ENCODE measurements around the gene GCN1. TPM values are rescaled to one million over a fixed set of nuclear protein-coding genes. Genes with fewer than 3 reads are reported as not detected.

The GCN1 gene
- 19.7 TPM for polyA plus RNA-seq (2013, experiment 1 of 2)
- polyA plus RNA-seq (2013, experiment 2 of 2) = 17.3 TPM

GRCh38 chr12:120194534-120195395, at the start of gene GCN1:
Gene GCN1 (minus strand): TSS chr12:120194715. CDS start chr12:120194697, 18 bp downstream.
- Histone ChIP-seq H3K27me3 (ENCODE audit: control insufficient read depth in 1 of 2, insufficient read depth in 1 of 2, low read length in 2 of 2) (no peaks in the 10 kb centered on the region), H4K8ac (ENCODE audit: low read length) (peak within 1 kb of the TSS; percentile 92), H3K36me3 (ENCODE audit: control insufficient read depth in 1 of 2, insufficient read depth in 2 of 2, low read depth in 1 of 2, low read length in 2 of 2) (peaks cover 39 to 64% of the 10 kb centered on the region in 2 experiments), H3K9me3 (ENCODE audit: control insufficient read depth, low read length) (no peaks in the 10 kb centered on the region), H3K14ac (ENCODE audit: low read length in 2 of 2) (peak within 1 kb of the TSS in 1 of 2 experiments; percentile 99), H4K91ac (ENCODE audit: low read length) (peak within 1 kb of the TSS; percentile 89), H2BK120ac (ENCODE audit: low read depth, low read length) (peak within 1 kb of the TSS; percentile 74), H2BK12ac (ENCODE audit: low read length in 2 of 2) (peak within 1 kb of the TSS in 1 of 2 experiments; percentile 21), H3K4me1 (ENCODE audit: control insufficient read depth, insufficient read depth, low read depth, low read length) (peaks cover 29% of the 10 kb centered on the region), H2AFZ (ENCODE audit: low read depth, low read length) (peak within 1 kb of the TSS; percentile 95), H3K4ac (ENCODE audit: low read depth in 1 of 2, low read length in 2 of 2) (peak within 1 kb of the TSS; percentile 27 to 99), H3K27ac (ENCODE audit: low read length, poor library complexity, severe bottlenecking) (peak within 1 kb of the TSS; percentile 76), H2AK5ac (ENCODE audit: low read length, severe bottlenecking) (peak within 1 kb of the TSS; percentile 79), H3K4me2 (ENCODE audit: low read length, poor library complexity, severe bottlenecking) (peak within 1 kb of the TSS; percentile 72), H2BK5ac (ENCODE audit: low read depth, low read length, poor library complexity, severe bottlenecking) (peak within 1 kb of the TSS; percentile 69), H3K18ac (ENCODE audit: low read depth in 1 of 2, low read length in 2 of 2) (peak within 1 kb of the TSS; percentile 94 to 98), H3K9ac (ENCODE audit: low read length) (peak within 1 kb of the TSS; percentile 99), H3K4me3 (ENCODE audit: insufficient read depth in 1 of 2, low read depth in 1 of 2, low read length in 2 of 2) (peak within 1 kb of the TSS; percentile 92 to 99), H3K23ac (ENCODE audit: low read length in 2 of 2) (peak within 1 kb of the TSS in 1 of 2 experiments; percentile 73), H3K79me1 (replicated peaks; ENCODE audit: low read length, poor library complexity, severe bottlenecking) (peaks cover 4% of the 10 kb centered on the region), H2BK15ac (ENCODE audit: low read depth, poor library complexity, severe bottlenecking) (peak within 1 kb of the TSS; percentile 62)
- DNase-seq = peak; percentile 83
- 1% methylated on average over 47 of the region's 62 CpGs for WGBS

- peaks cover 36% of the 10 kb centered on the region for H3K4me1 ChIP-seq (ENCODE audit: control insufficient read depth, insufficient read depth, low read depth, low read length)
- 84% methylated on average over 6 of the region's 8 CpGs for WGBS
- no peak overlapping the region for H3K14ac ChIP-seq (ENCODE audit: low read length in 2 of 2)
- no peak overlapping the region for H2AFZ ChIP-seq (ENCODE audit: low read depth, low read length)
- no peaks in the 10 kb centered on the region for H3K9me3 ChIP-seq (ENCODE audit: control insufficient read depth, low read length)
- no peak overlapping the region for H2BK5ac ChIP-seq (ENCODE audit: low read depth, low read length, poor library complexity, severe bottlenecking)
- H3K27ac ChIP-seq (ENCODE audit: low read length, poor library complexity, severe bottlenecking) = no peak overlapping the region
- H3K4me3 ChIP-seq (ENCODE audit: insufficient read depth in 1 of 2, low read depth in 1 of 2, low read length in 2 of 2) = no peak overlapping the region
- no peaks in the 10 kb centered on the region for H3K27me3 ChIP-seq (ENCODE audit: control insufficient read depth in 1 of 2, insufficient read depth in 1 of 2, low read length in 2 of 2)
- no peak overlapping the region for H3K9ac ChIP-seq (ENCODE audit: low read length)
- no peak overlapping the region for H3K4me2 ChIP-seq (ENCODE audit: low read length, poor library complexity, severe bottlenecking)
- no peak overlapping the region for H2BK120ac ChIP-seq (ENCODE audit: low read depth, low read length)
- H3K36me3 ChIP-seq (ENCODE audit: control insufficient read depth in 1 of 2, insufficient read depth in 2 of 2, low read depth in 1 of 2, low read length in 2 of 2) = peaks cover 14 to 29% of the 10 kb centered on the region in 2 experiments
- no peak overlapping the region for H2BK15ac ChIP-seq (ENCODE audit: low read depth, poor library complexity, severe bottlenecking)
- no peak overlapping the region for H2AK5ac ChIP-seq (ENCODE audit: low read length, severe bottlenecking)
- no peak overlapping the region for H4K91ac ChIP-seq (ENCODE audit: low read length)
- H3K18ac ChIP-seq (ENCODE audit: low read depth in 1 of 2, low read length in 2 of 2) = peak overlapping the region in 1 of 2 experiments; percentile 31
- H3K79me1 ChIP-seq (replicated peaks; ENCODE audit: low read length, poor library complexity, severe bottlenecking) = peaks cover 1% of the 10 kb centered on the region
- no peak overlapping the region for H2BK12ac ChIP-seq (ENCODE audit: low read length in 2 of 2)
- DNase-seq = no peak
- H3K23ac ChIP-seq (ENCODE audit: low read length in 2 of 2) = no peak overlapping the region
- no peak overlapping the region for H3K4ac ChIP-seq (ENCODE audit: low read depth in 1 of 2, low read length in 2 of 2)
- H4K8ac ChIP-seq (ENCODE audit: low read length) = peak overlapping the region; percentile 45
Observed at GRCh38 chr12:120242971-120243699, 48.6 kb upstream of the GCN1 start.

GRCh38 chr12:120242275-120242799, 47.8 kb upstream of the GCN1 start:
- peaks cover 1% of the 10 kb centered on the region for H3K79me1 ChIP-seq (replicated peaks; ENCODE audit: low read length, poor library complexity, severe bottlenecking)
- WGBS = 50% methylated on average over 9 of the region's 9 CpGs
- H3K4me1 ChIP-seq (ENCODE audit: control insufficient read depth, insufficient read depth, low read depth, low read length) = peaks cover 42% of the 10 kb centered on the region
- DNase-seq = peak; percentile 54
- no peak overlapping the region for H3K14ac ChIP-seq (ENCODE audit: low read length in 2 of 2)
- no peak overlapping the region for H3K4me3 ChIP-seq (ENCODE audit: insufficient read depth in 1 of 2, low read depth in 1 of 2, low read length in 2 of 2)
- no peak overlapping the region for H4K91ac ChIP-seq (ENCODE audit: low read length)
- H2BK12ac ChIP-seq (ENCODE audit: low read length in 2 of 2) = peak overlapping the region in 1 of 2 experiments; percentile 44
- H3K9me3 ChIP-seq (ENCODE audit: control insufficient read depth, low read length) = no peaks in the 10 kb centered on the region
- no peak overlapping the region for H2AFZ ChIP-seq (ENCODE audit: low read depth, low read length)
- peaks cover 19 to 29% of the 10 kb centered on the region in 2 experiments for H3K36me3 ChIP-seq (ENCODE audit: control insufficient read depth in 1 of 2, insufficient read depth in 2 of 2, low read depth in 1 of 2, low read length in 2 of 2)
- no peaks in the 10 kb centered on the region for H3K27me3 ChIP-seq (ENCODE audit: control insufficient read depth in 1 of 2, insufficient read depth in 1 of 2, low read length in 2 of 2)
- no peak overlapping the region for H2BK5ac ChIP-seq (ENCODE audit: low read depth, low read length, poor library complexity, severe bottlenecking)
- no peak overlapping the region for H3K23ac ChIP-seq (ENCODE audit: low read length in 2 of 2)
- no peak overlapping the region for H3K4ac ChIP-seq (ENCODE audit: low read depth in 1 of 2, low read length in 2 of 2)
- H3K4me2 ChIP-seq (ENCODE audit: low read length, poor library complexity, severe bottlenecking) = no peak overlapping the region
- peak overlapping the region; percentile 38 to 88 for H3K18ac ChIP-seq (ENCODE audit: low read depth in 1 of 2, low read length in 2 of 2)
- no peak overlapping the region for H4K8ac ChIP-seq (ENCODE audit: low read length)
- H2BK15ac ChIP-seq (ENCODE audit: low read depth, poor library complexity, severe bottlenecking) = peak overlapping the region; percentile 64
- H2BK120ac ChIP-seq (ENCODE audit: low read depth, low read length) = no peak overlapping the region
- H3K9ac ChIP-seq (ENCODE audit: low read length) = peak overlapping the region; percentile 12
- H3K27ac ChIP-seq (ENCODE audit: low read length, poor library complexity, severe bottlenecking) = no peak overlapping the region
- H2AK5ac ChIP-seq (ENCODE audit: low read length, severe bottlenecking) = no peak overlapping the region
